IMR-90 (cell line): ENCODE results near the gene HOXD3. TPM values are rescaled to one million over a fixed set of nuclear protein-coding genes. Genes with fewer than 3 reads are reported as not detected.

Source experiments
- ATAC-seq: fragments of 200-7000 bp; cut with Tn5 transposase; 2 replicates; pipeline ENCODE4 v1.9.1; 2020; ENCODE audit warnings: low read depth, mild to moderate bottlenecking, moderate library complexity
- BruUV-seq: library from RNA; stranded (reverse); fragments of 400-500 nt; replicated peaks from 2 replicates; lab custom pipeline; 2021; lab: Mats Ljungman, UMichigan
- CTCF ChIA-PET: fragments of 300-600 bp; formaldehyde crosslinking; extraction: SDS; loops from one replicate; lab custom pipeline; 2021; ENCODE audit warnings: antibody characterized with exemption; lab: Yijun Ruan, JAX
- POLR2A ChIA-PET: fragments of 300-600 bp; sonication (Branson Sonifier 250); formaldehyde crosslinking; loops from one replicate; lab custom pipeline; 2022; ENCODE audit warnings: antibody characterized with exemption; ENCODE audit not compliant: unreplicated experiment; lab: Charles Lee
- DNase-seq: peaks from one replicate; pipeline ENCODE4 v3.0.0; 2013
- H2AFZ ChIP-seq: replicated peaks from 2 replicates; pipeline ENCODE3; 2013; ENCODE audit warnings: low read length, mild to moderate bottlenecking; ENCODE audit not compliant: poor library complexity
- H2AK5ac ChIP-seq: 2 replicates; pipeline ENCODE4 v1.6.1; 2013; ENCODE audit warnings: low read depth, low read length, inconsistent platforms
- H2AK9ac ChIP-seq: replicated peaks from 2 replicates; pipeline ENCODE3; 2013; ENCODE audit warnings: mild to moderate bottlenecking, low read depth, low read length, moderate library complexity; ENCODE audit not compliant: poor library complexity
- H2BK120ac ChIP-seq: 2 replicates; pipeline ENCODE4 v1.6.1; 2013; ENCODE audit warnings: low read depth, low read length, inconsistent platforms
- H2BK15ac ChIP-seq: 3 replicates; pipeline ENCODE4 v1.6.1; 2013; ENCODE audit warnings: low read depth, low read length, inconsistent platforms
- H2BK20ac ChIP-seq: 2 replicates; pipeline ENCODE4 v1.6.1; 2013; ENCODE audit warnings: low read depth, mild to moderate bottlenecking, inconsistent platforms, low read length, moderate library complexity
- H2BK5ac ChIP-seq: 2 replicates; pipeline ENCODE4 v1.6.1; 2013; ENCODE audit warnings: mild to moderate bottlenecking, low read depth, low read length, inconsistent platforms; ENCODE audit not compliant: poor library complexity, severe bottlenecking
- H3K14ac ChIP-seq: replicated peaks from 2 replicates; pipeline ENCODE4 v1.6.1; 2013; ENCODE audit warnings: low read depth, low read length, inconsistent platforms
- H3K18ac ChIP-seq: 2 replicates; pipeline ENCODE4 v1.6.1; 2013; ENCODE audit warnings: low read depth, low read length, control low read depth
- H3K23ac ChIP-seq: 2 replicates; pipeline ENCODE4 v1.6.1; 2013; ENCODE audit warnings: low read depth, low read length, inconsistent platforms
- H3K27ac ChIP-seq: 2 replicates; pipeline ENCODE4 v1.5.1; 2013; ENCODE audit warnings: mild to moderate bottlenecking, control low read depth, low read length; ENCODE audit not compliant: insufficient read depth
- H3K27me3 ChIP-seq: 2 replicates; pipeline ENCODE4 v1.6.1; 2013; ENCODE audit warnings: low read length; ENCODE audit not compliant: control insufficient read depth, insufficient read depth
- H3K36me3 ChIP-seq: 2 replicates; pipeline ENCODE4 v1.6.1; 2013; ENCODE audit warnings: low read length, mixed read lengths; ENCODE audit not compliant: control insufficient read depth, insufficient read depth
- H3K4ac ChIP-seq: 2 replicates; pipeline ENCODE4 v1.6.1; 2013; ENCODE audit warnings: low read depth, low read length, inconsistent platforms
- H3K4me1 ChIP-seq: 2 replicates; pipeline ENCODE4 v1.6.1; 2013; ENCODE audit warnings: low read length, mixed read lengths; ENCODE audit not compliant: control insufficient read depth, insufficient read depth
- H3K4me2 ChIP-seq: 2 replicates; pipeline ENCODE4 v1.6.1; 2013; ENCODE audit warnings: low read depth, mild to moderate bottlenecking, control low read depth, low read length, moderate library complexity
- H3K4me3 ChIP-seq: 2 replicates; pipeline ENCODE4 v1.5.1; 2013; ENCODE audit warnings: low read depth, mild to moderate bottlenecking, control low read depth, low read length, moderate library complexity; ENCODE audit not compliant: insufficient read depth
- H3K56ac ChIP-seq: 2 replicates; pipeline ENCODE4 v1.6.1; 2013; ENCODE audit warnings: low read length, inconsistent platforms; ENCODE audit not compliant: insufficient read depth; ENCODE audit errors: extremely low read depth
- H3K79me1 ChIP-seq, 2 experiments: 2 replicates each; pipeline ENCODE4 v1.6.1; 2013; ENCODE audit warnings: low read length in 2 of 2, inconsistent platforms in 1 of 2, low read depth in 1 of 2
- H3K9ac ChIP-seq: 2 replicates; pipeline ENCODE4 v1.6.1; 2013; ENCODE audit warnings: low read depth, low read length, control low read depth
- H3K9me1 ChIP-seq: 2 replicates; pipeline ENCODE4 v1.6.1; 2013; ENCODE audit warnings: low read length, inconsistent platforms; ENCODE audit not compliant: insufficient read depth
- H3K9me3 ChIP-seq: 2 replicates; pipeline ENCODE4 v1.6.1; 2013; ENCODE audit warnings: low read length; ENCODE audit not compliant: control insufficient read depth, insufficient read depth
- H4K20me1 ChIP-seq: 2 replicates; pipeline ENCODE4 v1.6.1; 2013; ENCODE audit warnings: low read length, inconsistent platforms; ENCODE audit not compliant: insufficient read depth
- H4K5ac ChIP-seq: 2 replicates; pipeline ENCODE4 v1.6.1; 2013; ENCODE audit warnings: mild to moderate bottlenecking, low read depth, low read length, control low read depth
- H4K8ac ChIP-seq, 2 experiments: 2 replicates each; pipeline ENCODE4 v1.6.1; 2013; ENCODE audit warnings: low read depth in 2 of 2, low read length in 2 of 2, control low read depth in 1 of 2, inconsistent platforms in 1 of 2
- H4K91ac ChIP-seq: 2 replicates; pipeline ENCODE4 v1.6.1; 2013; ENCODE audit warnings: low read depth, low read length, inconsistent platforms; ENCODE audit not compliant: insufficient read depth
- BHLHE40 ChIP-seq: fragments of 150-350 bp; IDR thresholded peaks from 2 replicates; pipeline ENCODE4 v1.6.1; 2016; ENCODE audit warnings: mild to moderate bottlenecking, low read depth, low read length
- CEBPB ChIP-seq: IDR thresholded peaks from 2 replicates; pipeline ENCODE4 v1.6.1; 2012; ENCODE audit warnings: low read depth, low read length, improper control_type of control experiment
- CHD1 ChIP-seq: IDR thresholded peaks from 2 replicates; pipeline ENCODE4 v1.6.1; 2012; ENCODE audit warnings: low read depth, low read length, improper control_type of control experiment
- FOS ChIP-seq: fragments of 150-350 bp; IDR thresholded peaks from 2 replicates; pipeline ENCODE4 v1.6.1; 2016; ENCODE audit warnings: low read depth, low read length
- MAFK ChIP-seq: IDR thresholded peaks from 2 replicates; pipeline ENCODE4 v1.6.1; 2012; ENCODE audit warnings: low read depth, low read length, improper control_type of control experiment
- MAZ ChIP-seq: IDR thresholded peaks from 2 replicates; pipeline ENCODE4 v1.6.1; 2012; ENCODE audit warnings: low read depth, mild to moderate bottlenecking, low read length, improper control_type of control experiment, moderate library complexity, borderline replicate concordance
- NFE2L2 ChIP-seq: fragments of 150-350 bp; IDR thresholded peaks from 2 replicates; pipeline ENCODE4 v1.6.1; 2016; ENCODE audit warnings: low read depth, mild to moderate bottlenecking, low read length
- POLR2A ChIP-seq: IDR thresholded peaks from 2 replicates; pipeline ENCODE4 v1.6.1; 2012; ENCODE audit warnings: mild to moderate bottlenecking, low read depth, low read length
- RAD21 ChIP-seq: IDR thresholded peaks from 2 replicates; pipeline ENCODE4 v1.6.1; 2012; ENCODE audit warnings: low read length, improper control_type of control experiment
- RCOR1 ChIP-seq: IDR thresholded peaks from 2 replicates; pipeline ENCODE4 v1.6.1; 2012; ENCODE audit warnings: mild to moderate bottlenecking, low read length, improper control_type of control experiment; ENCODE audit not compliant: insufficient replicate concordance
- RFX5 ChIP-seq: IDR thresholded peaks from 2 replicates; pipeline ENCODE4 v1.8.0; 2012; ENCODE audit warnings: low read depth, mild to moderate bottlenecking, low read length, moderate library complexity
- SMC3 ChIP-seq: fragments of 150-350 bp; IDR thresholded peaks from 2 replicates; pipeline ENCODE4 v1.6.1; 2016; ENCODE audit warnings: low read depth, mild to moderate bottlenecking, antibody characterized with exemption, low read length, moderate library complexity
- WGBS, 2 experiments: methylation state at CpG; one replicate each; pipeline versions ENCODE4 v1.1.5 to v1.1.7; 2013; ENCODE audit warnings: missing lambda C conversion rate in 2 of 2; ENCODE audit not compliant: insufficient read length in 1 of 2; ENCODE audit errors: extremely low coverage in 2 of 2; 5-methylcytosine and 5-hydroxymethylcytosine counted together
- dilution Hi-C: fragments of 300-500 bp; cut with HindIII; formaldehyde crosslinking; loops from one replicate; pipeline ENCODE4 v1.14.3; 2018; ENCODE audit warnings: low sequenced_read_pairs; ENCODE audit not compliant: unreplicated experiment
- in situ Hi-C: fragments of 300-500 bp; cut with MboI; formaldehyde crosslinking; loops from 3 replicates; pipeline ENCODE4 v1.14.3; 2019; ENCODE audit warnings: low sequenced_read_pairs, inconsistent platforms, mixed read lengths
- intact Hi-C: fragments of 100-400 bp; cut with micrococcal nuclease; formaldehyde crosslinking; loops from 2 replicates; pipeline ENCODE4 v1.10.0; 2022
- polyA plus RNA-seq, 3 experiments: library from polyadenylated mRNA; depleted of rRNA; stranded (reverse); fragments of >200 nt; gene quantifications; 2 replicates each; pipeline ENCODE4 v1.2.3, GENCODE V29; 2012; ENCODE audit warnings: low replicate concordance in 1 of 3
- total RNA-seq: library from RNA; depleted of rRNA; stranded (reverse); fragments of >200 nt; gene quantifications from 2 replicates; pipeline ENCODE4 v1.2.3, GENCODE V29; 2012
- TF ChIP-seq, protein P1 (sequence below): fragments of 150-350 bp; IDR thresholded peaks from 2 replicates; pipeline ENCODE4 v1.6.1; 2016; ENCODE audit warnings: low read depth, mild to moderate bottlenecking, low read length, moderate library complexity, borderline replicate concordance
- TF ChIP-seq, protein P2 (sequence below): conservative IDR thresholded peaks from 2 replicates; pipeline ENCODE4 v1.5.1; 2012; ENCODE audit warnings: mild to moderate bottlenecking, low read depth, low read length, improper control_type of control experiment
- TF ChIP-seq, protein P3 (sequence below): fragments of 150-350 bp; IDR thresholded peaks from 2 replicates; pipeline ENCODE4 v1.6.1; 2017; ENCODE audit warnings: mild to moderate bottlenecking, antibody characterized with exemption, low read length, low read depth

Gene HOXD3
- total and polyA plus RNA-seq, 2 of the 4 experiments (the other 2 are of a cell fraction): not detected

DNA sequence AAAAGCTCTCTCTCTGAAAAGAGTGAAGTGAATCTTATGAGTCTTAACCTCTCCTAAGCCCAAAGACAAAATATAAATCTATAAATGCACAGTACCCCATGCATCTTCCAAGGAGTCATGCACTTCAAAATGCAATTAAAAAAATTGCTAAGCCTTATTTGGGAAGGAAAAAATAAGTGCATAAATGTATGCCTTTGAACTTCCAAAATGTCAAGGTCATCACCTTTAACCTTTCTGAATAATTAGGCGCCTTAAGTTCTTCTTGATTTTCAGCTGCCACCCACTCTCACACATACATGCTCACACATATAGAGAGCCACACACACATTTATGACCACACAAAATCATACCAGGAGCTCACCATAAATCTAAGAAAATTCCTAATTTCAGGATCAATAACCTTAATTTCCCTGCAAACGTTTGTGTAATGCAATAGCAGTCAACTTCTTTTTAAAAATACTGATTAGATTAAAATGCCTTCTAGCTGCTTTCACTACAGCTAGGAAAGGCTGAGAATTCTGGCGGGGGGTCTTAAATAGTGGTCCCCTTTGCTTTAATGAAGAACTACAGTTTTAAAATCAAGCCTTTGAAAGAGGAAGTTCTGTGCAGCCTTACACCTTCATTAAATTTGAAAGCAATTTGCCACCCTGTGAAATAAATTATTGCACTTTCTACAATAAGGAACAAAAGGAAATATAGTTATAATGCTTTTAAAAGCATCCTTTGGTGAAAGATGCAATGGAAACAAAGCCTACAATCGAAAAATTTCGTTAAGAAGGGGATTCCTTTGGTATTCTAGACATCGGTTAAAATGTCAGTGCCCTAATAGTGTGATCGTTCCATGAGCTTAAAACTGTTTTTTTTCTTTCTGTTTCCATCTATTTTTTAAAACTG lies 46.4 kb upstream of the HOXD3 start:
- H3K56ac ChIP-seq: no peak overlapping the region
- no peak overlapping the region for H4K5ac ChIP-seq
- no peaks in the 10 kb centered on the region for H4K20me1 ChIP-seq
- intact Hi-C loops (loop anchor here (1.0 kb wide), 1 partner anchor 25 kb away; no protein-coding TSS in a partner anchor), in situ Hi-C loops (no loop called here), dilution Hi-C loops (no loop called here)
- H3K4me1 ChIP-seq: no peaks in the 10 kb centered on the region
- H3K4me2 ChIP-seq: no peak overlapping the region
- no peak overlapping the region for H3K18ac ChIP-seq
- ATAC-seq (no peak), DNase-seq (no peak)
- no peak overlapping the region for H2AK9ac ChIP-seq
- no peak overlapping the region for H2AFZ ChIP-seq
- H2BK20ac ChIP-seq: no peak overlapping the region
- H3K9ac ChIP-seq: no peak overlapping the region
- no peak overlapping the region for H2BK5ac ChIP-seq
- H2AK5ac ChIP-seq: no peak overlapping the region
- H3K79me1 ChIP-seq: no peaks in the 10 kb centered on the region
- no peak overlapping the region for H3K4me3 ChIP-seq
- no peak overlapping the region for H2BK120ac ChIP-seq
- H3K4ac ChIP-seq: no peak overlapping the region
- no peaks in the 10 kb centered on the region for H3K9me1 ChIP-seq
- H4K91ac ChIP-seq: no peak overlapping the region
- H3K14ac ChIP-seq: no peak overlapping the region
- no TSS peak for BruUV-seq
- H4K8ac ChIP-seq: no peak overlapping the region
- no peaks in the 10 kb centered on the region for H3K36me3 ChIP-seq
- H3K9me3 ChIP-seq: peaks cover 5% of the 10 kb centered on the region
- whole genome bisulfite sequencing, 2 experiments: no CpG with 5 or more reads among the region's 7 CpGs
- CTCF ChIA-PET: interaction anchor here (0.6 to 1.3 kb wide), 5 partner anchors 13 to 543 kb away, joined by 3 to 4 read pairs (median 3); no protein-coding TSS in a partner anchor
- no peak overlapping the region for H3K23ac ChIP-seq
- H3K27me3 ChIP-seq: peaks cover 89% of the 10 kb centered on the region
- POLR2A ChIA-PET: no interaction called here
- no peak overlapping the region for H2BK15ac ChIP-seq
- H3K27ac ChIP-seq: no peak overlapping the region
- TF ChIP-seq, protein P1, sequence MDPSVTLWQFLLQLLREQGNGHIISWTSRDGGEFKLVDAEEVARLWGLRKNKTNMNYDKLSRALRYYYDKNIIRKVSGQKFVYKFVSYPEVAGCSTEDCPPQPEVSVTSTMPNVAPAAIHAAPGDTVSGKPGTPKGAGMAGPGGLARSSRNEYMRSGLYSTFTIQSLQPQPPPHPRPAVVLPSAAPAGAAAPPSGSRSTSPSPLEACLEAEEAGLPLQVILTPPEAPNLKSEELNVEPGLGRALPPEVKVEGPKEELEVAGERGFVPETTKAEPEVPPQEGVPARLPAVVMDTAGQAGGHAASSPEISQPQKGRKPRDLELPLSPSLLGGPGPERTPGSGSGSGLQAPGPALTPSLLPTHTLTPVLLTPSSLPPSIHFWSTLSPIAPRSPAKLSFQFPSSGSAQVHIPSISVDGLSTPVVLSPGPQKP: no peak
- no peak for TF ChIP-seq CEBPB
- TF ChIP-seq NFE2L2: no peak
- TF ChIP-seq BHLHE40: no peak
- TF ChIP-seq MAZ: no peak
- TF ChIP-seq POLR2A: no peak
- TF ChIP-seq, protein P2, sequence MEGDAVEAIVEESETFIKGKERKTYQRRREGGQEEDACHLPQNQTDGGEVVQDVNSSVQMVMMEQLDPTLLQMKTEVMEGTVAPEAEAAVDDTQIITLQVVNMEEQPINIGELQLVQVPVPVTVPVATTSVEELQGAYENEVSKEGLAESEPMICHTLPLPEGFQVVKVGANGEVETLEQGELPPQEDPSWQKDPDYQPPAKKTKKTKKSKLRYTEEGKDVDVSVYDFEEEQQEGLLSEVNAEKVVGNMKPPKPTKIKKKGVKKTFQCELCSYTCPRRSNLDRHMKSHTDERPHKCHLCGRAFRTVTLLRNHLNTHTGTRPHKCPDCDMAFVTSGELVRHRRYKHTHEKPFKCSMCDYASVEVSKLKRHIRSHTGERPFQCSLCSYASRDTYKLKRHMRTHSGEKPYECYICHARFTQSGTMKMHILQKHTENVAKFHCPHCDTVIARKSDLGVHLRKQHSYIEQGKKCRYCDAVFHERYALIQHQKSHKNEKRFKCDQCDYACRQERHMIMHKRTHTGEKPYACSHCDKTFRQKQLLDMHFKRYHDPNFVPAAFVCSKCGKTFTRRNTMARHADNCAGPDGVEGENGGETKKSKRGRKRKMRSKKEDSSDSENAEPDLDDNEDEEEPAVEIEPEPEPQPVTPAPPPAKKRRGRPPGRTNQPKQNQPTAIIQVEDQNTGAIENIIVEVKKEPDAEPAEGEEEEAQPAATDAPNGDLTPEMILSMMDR: no peak
- TF ChIP-seq, protein P3, sequence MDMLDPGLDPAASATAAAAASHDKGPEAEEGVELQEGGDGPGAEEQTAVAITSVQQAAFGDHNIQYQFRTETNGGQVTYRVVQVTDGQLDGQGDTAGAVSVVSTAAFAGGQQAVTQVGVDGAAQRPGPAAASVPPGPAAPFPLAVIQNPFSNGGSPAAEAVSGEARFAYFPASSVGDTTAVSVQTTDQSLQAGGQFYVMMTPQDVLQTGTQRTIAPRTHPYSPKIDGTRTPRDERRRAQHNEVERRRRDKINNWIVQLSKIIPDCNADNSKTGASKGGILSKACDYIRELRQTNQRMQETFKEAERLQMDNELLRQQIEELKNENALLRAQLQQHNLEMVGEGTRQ: no peak
- no peak for TF ChIP-seq SMC3
- no peak for TF ChIP-seq MAFK
- TF ChIP-seq FOS: no peak
- no peak for TF ChIP-seq RCOR1
- no peak for TF ChIP-seq RFX5
- no peak for TF ChIP-seq RAD21
- no peak for TF ChIP-seq CHD1
